Measurements from ENCODE around the gene CCDC38.
"Not testable (repeated sequence)": the region's sequence is repeated elsewhere in the genome, so short reads cannot be mapped to it uniquely, and the experiment has no call there.

CCDC38 gene

DNA sequence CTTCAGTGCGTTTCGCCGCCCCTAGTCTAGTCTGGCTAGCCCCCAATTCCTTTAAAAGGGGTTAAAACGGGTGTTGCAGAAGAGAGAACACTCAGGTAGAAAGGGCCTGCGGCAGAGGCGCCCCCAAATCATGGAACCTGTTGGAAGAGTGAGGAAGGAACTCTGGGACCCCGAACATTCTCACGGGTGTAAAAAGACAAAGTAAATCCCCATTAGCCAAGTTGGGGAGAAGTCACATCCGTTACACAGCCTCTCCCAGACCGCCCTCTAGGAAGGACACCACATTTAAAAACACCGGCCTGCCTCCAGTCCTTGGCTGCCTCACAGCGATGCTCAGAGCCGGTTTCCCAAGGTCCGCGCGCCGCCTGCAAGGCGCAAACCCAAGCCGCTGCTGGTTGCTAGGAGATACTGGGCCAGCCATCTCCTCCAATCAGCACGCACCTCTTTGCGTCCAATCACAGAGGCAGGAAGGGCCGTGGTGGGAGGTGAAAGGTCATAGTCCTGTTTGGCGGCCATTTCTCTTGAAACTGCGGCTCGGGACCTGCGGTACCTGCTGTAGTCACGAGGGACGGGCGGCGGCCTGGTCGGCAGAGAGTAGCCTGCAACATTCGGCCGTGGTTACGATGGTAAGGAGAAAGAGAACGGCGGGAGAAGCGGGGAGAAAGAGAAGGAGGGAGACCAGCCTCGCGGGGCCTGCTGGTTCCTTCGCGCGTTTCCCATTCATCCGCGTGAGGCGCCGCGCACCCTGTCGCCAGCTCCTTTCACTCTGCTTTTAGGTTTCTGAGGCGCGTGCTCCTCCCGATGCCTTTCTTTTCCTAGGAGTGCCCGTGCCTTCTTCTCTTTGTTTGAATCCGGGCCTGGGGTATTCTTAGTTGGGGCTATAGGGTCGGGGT is 83.7 kb downstream of the CCDC38 start, which contains the start of gene SNRPF:
TSS of gene SNRPF (plus strand) at position 502 of the 893 bp plus-strand sequence. CDS start at position 624, 122 bp downstream.
- Histone ChIP-seq H3K4me3 (ENCODE audit: low read depth, low read length) (peak within 1 kb of the TSS; percentile 92), H3K9me3 (ENCODE audit: control insufficient read depth, insufficient read depth, low read depth, low read length) (peaks cover 5% of the 10 kb centered on the region; the same call in 1 of the 2 replicates), H3K27me3 (ENCODE audit: control insufficient read depth, insufficient read depth, low read length) (no peaks in the 10 kb centered on the region), H3K27ac (ENCODE audit: low read depth, low read length) (peak within 1 kb of the TSS; percentile 72), H3K9ac (ENCODE audit: low read length) (peak within 1 kb of the TSS; percentile 97), H3K4me1 (ENCODE audit: control insufficient read depth, insufficient read depth, low read length) (peaks cover 19% of the 10 kb centered on the region), H3K36me3 (ENCODE audit: control insufficient read depth, insufficient read depth, low read length) (peaks cover 33% of the 10 kb centered on the region)

DNA sequence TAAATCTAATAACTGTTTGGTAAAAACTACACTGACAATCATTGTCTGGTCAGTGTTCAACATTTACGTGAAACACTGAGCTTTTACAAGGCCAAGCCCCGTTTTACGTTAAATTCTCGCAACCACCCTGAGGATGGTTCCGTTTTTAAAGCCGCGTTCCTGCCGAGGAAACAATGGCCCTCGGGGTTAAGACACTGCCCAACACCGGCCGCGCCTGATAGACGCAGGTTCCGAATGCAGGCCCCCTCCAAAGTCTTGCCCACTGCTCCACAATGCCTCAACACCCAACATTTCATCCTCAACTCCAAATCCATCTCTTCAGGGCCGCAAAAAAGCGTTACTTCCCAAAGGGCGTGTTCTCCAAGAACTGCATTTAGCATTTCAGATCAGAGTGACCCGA is 84.6 kb downstream of the CCDC38 start:
- Histone ChIP-seq H3K9ac (ENCODE audit: low read length) (no peak overlapping the region), H3K4me1 (ENCODE audit: control insufficient read depth, insufficient read depth, low read length) (peaks cover 19% of the 10 kb centered on the region), H3K27ac (ENCODE audit: low read depth, low read length) (no peak overlapping the region), H3K4me3 (ENCODE audit: low read depth, low read length) (peak overlapping the region; percentile 92), H3K36me3 (ENCODE audit: control insufficient read depth, insufficient read depth, low read length) (peaks cover 24% of the 10 kb centered on the region), H3K27me3 (ENCODE audit: control insufficient read depth, insufficient read depth, low read length) (no peaks in the 10 kb centered on the region), H3K9me3 (ENCODE audit: control insufficient read depth, insufficient read depth, low read depth, low read length) (peaks cover 5% of the 10 kb centered on the region; the same call in 1 of the 2 replicates)

GRCh38 chr12:95857156-95857555 is 85.3 kb downstream of the CCDC38 start:
- H3K9ac ChIP-seq (ENCODE audit: low read length), result no peak overlapping the region
- peak overlapping the region; percentile 92; the same call in 1 of the 2 replicates for H3K4me3 ChIP-seq (ENCODE audit: low read depth, low read length)

GRCh38 chr12:95852133-95852532 is 90.3 kb downstream of the CCDC38 start:
- Histone ChIP-seq H3K36me3 (ENCODE audit: control insufficient read depth, insufficient read depth, low read length) (no peaks in the 10 kb centered on the region), H3K4me1 (ENCODE audit: control insufficient read depth, insufficient read depth, low read length) (peaks cover 14% of the 10 kb centered on the region), H3K27ac (ENCODE audit: low read depth, low read length) (no peak overlapping the region), H3K9me3 (ENCODE audit: control insufficient read depth, insufficient read depth, low read depth, low read length) (no peaks in the 10 kb centered on the region), H3K4me3 (ENCODE audit: low read depth, low read length) (no peak overlapping the region), H3K27me3 (ENCODE audit: control insufficient read depth, insufficient read depth, low read length) (no peaks in the 10 kb centered on the region), H3K9ac (ENCODE audit: low read length) (no peak overlapping the region)

More at GRCh38 chr12:95857156-95857555, 85.3 kb downstream of the CCDC38 start:
- Histone ChIP-seq H3K36me3 (ENCODE audit: control insufficient read depth, insufficient read depth, low read length) (peaks cover 18% of the 10 kb centered on the region), H3K9me3 (ENCODE audit: control insufficient read depth, insufficient read depth, low read depth, low read length) (peaks cover 4% of the 10 kb centered on the region; the same call in 1 of the 2 replicates), H3K27me3 (ENCODE audit: control insufficient read depth, insufficient read depth, low read length) (no peaks in the 10 kb centered on the region), H3K27ac (ENCODE audit: low read depth, low read length) (no peak overlapping the region), H3K4me1 (ENCODE audit: control insufficient read depth, insufficient read depth, low read length) (peaks cover 19% of the 10 kb centered on the region)

DNA sequence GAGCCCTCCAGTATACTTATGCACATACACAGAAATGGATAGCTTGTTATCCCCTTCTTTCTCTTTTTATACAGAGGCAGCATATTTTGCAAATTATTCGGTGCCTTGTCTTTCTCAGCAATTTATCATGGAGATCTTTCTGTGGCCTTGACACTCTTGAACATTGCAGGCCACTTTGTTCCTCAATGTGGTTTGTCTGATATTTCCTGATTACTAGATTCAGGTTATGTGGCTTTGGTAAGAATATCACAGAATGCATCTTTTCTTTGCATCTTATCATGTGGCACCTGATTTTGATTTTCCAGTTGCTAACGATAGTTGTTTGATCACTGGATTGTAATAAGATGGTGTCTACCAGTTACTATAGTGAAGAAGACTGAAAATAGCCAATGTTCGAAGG is 90.8 kb downstream of the CCDC38 start:
- Histone ChIP-seq H3K4me1 (ENCODE audit: control insufficient read depth, insufficient read depth, low read length) (peaks cover 14% of the 10 kb centered on the region), H3K4me3 (ENCODE audit: low read depth, low read length) (no peak overlapping the region), H3K9me3 (ENCODE audit: control insufficient read depth, insufficient read depth, low read depth, low read length) (no peaks in the 10 kb centered on the region), H3K27ac (ENCODE audit: low read depth, low read length) (no peak overlapping the region), H3K9ac (ENCODE audit: low read length) (no peak overlapping the region), H3K36me3 (ENCODE audit: control insufficient read depth, insufficient read depth, low read length) (no peaks in the 10 kb centered on the region), H3K27me3 (ENCODE audit: control insufficient read depth, insufficient read depth, low read length) (no peaks in the 10 kb centered on the region)

DNA sequence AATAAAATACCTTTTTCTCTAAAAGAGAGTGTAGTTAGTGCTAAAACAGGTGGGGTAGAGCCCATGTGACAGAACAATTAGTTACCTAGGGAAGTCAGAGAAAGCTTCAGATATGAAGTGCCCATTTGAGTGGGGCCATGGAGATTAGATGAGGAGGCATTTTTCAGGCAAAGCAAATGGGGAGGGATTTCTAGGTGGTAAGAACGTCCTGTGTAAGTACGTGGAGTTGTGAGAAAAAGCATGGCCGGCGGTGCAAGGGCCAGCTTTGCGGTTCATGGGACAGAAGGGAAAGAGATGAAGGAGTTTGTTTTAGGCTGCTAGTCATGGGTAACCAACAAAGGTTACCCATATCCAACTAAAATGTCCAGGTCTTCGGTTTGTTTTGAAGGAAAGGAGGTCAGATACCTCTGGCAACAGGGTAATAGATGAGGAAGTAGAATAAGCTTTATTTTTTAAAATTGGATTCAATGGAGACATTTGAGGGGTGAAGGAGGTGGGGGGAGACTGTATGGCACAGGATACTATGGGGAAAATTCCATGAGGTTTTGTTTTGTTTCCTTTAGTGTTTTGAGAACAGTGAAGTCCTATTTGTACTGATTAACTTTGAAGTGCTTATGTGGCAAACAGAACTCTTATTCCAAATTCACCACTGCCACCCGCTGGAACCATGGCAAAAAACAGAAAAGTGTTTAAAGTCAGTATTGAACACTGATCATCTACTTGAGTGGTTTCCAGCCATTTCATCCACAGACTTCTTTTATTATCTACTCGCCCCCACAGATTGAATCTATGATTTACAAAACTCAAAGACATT is 93.6 kb downstream of the CCDC38 start:
- peaks cover 5% of the 10 kb centered on the region; the same call in 1 of the 2 replicates for H3K4me1 ChIP-seq (ENCODE audit: control insufficient read depth, insufficient read depth, low read length)
- no peak overlapping the region for H3K27ac ChIP-seq (ENCODE audit: low read depth, low read length)
- no peaks in the 10 kb centered on the region for H3K36me3 ChIP-seq (ENCODE audit: control insufficient read depth, insufficient read depth, low read length)
- no peak overlapping the region for H3K9ac ChIP-seq (ENCODE audit: low read length)
- H3K9me3 ChIP-seq (ENCODE audit: control insufficient read depth, insufficient read depth, low read depth, low read length), result no peaks in the 10 kb centered on the region
- no peaks in the 10 kb centered on the region for H3K27me3 ChIP-seq (ENCODE audit: control insufficient read depth, insufficient read depth, low read length)
- no peak overlapping the region for H3K4me3 ChIP-seq (ENCODE audit: low read depth, low read length)

DNA sequence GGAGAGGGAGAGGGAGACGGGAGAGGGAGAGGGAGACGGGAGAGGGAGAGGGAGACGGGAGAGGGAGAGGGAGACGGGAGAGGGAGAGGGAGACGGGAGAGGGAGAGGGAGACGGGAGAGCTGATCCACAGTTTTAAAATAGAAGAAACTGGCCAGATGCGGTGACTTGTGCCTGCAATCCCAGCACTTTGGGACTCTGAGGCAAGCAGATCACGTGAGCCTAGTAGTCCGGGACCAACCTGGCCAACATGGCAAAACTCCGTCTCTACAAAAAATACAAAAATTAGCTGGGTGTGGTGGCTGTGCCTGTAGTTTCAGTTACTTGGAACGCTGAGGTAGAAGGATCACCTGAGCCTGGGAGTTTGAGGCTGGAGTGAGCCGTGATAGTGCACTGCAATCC is 100.0 kb downstream of the CCDC38 start:
- not testable (repeated sequence) for H3K9me3 ChIP-seq (ENCODE audit: control insufficient read depth, insufficient read depth, low read depth, low read length); H3K4me1 ChIP-seq (ENCODE audit: control insufficient read depth, insufficient read depth, low read length); H3K27ac ChIP-seq (ENCODE audit: low read depth, low read length); H3K36me3 ChIP-seq (ENCODE audit: control insufficient read depth, insufficient read depth, low read length); H3K27me3 ChIP-seq (ENCODE audit: control insufficient read depth, insufficient read depth, low read length); H3K9ac ChIP-seq (ENCODE audit: low read length)
- H3K4me3 ChIP-seq (ENCODE audit: low read depth, low read length), result peak overlapping the region; percentile 35; the same call in 1 of the 2 replicates

DNA sequence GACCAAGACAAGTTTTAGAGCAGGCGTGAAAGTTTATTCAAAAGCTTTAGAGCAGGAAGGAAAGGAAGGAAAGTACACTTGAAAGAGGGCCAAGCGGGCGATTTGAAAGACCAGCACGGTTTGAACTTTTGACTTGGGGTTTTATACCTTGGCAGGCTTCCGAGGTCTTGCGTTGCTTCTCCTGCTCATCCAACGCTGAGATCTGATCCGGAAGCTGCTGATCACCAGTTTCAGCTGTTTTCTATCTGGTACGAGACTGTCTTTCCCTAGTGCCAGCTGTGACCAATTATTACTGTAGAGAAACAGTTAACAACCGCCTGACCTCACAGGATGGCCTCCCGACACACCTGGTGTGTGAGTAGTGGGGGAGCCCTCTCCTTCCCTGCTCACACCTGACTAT is 104.3 kb downstream of the CCDC38 start:
- no peaks in the 10 kb centered on the region for H3K36me3 ChIP-seq (ENCODE audit: control insufficient read depth, insufficient read depth, low read length)
- no peak overlapping the region for H3K27ac ChIP-seq (ENCODE audit: low read depth, low read length)
- H3K4me1 ChIP-seq (ENCODE audit: control insufficient read depth, insufficient read depth, low read length), result 0 out of 2 replicates have a peak, but pooled peaks cover 3% of the 10 kb centered on the region
- H3K4me3 ChIP-seq (ENCODE audit: low read depth, low read length), result no peak overlapping the region
- H3K9ac ChIP-seq (ENCODE audit: low read length), result no peak overlapping the region
- no peaks in the 10 kb centered on the region for H3K27me3 ChIP-seq (ENCODE audit: control insufficient read depth, insufficient read depth, low read length)
- no peaks in the 10 kb centered on the region for H3K9me3 ChIP-seq (ENCODE audit: control insufficient read depth, insufficient read depth, low read depth, low read length)

- Histone ChIP-seq H3K9ac (ENCODE audit: low read length) (no peak overlapping the region), H3K4me1 (ENCODE audit: control insufficient read depth, insufficient read depth, low read length) (0 out of 2 replicates have a peak, but pooled peaks cover 3% of the 10 kb centered on the region), H3K4me3 (ENCODE audit: low read depth, low read length) (peak overlapping the region; percentile 26; the same call in 1 of the 2 replicates), H3K9me3 (ENCODE audit: control insufficient read depth, insufficient read depth, low read depth, low read length) (no peaks in the 10 kb centered on the region), H3K27me3 (ENCODE audit: control insufficient read depth, insufficient read depth, low read length) (no peaks in the 10 kb centered on the region), H3K36me3 (ENCODE audit: control insufficient read depth, insufficient read depth, low read length) (no peaks in the 10 kb centered on the region), H3K27ac (ENCODE audit: low read depth, low read length) (no peak overlapping the region)
These were observed 105.0 kb downstream of the CCDC38 start for GRCh38 chr12:95837240-95838038.

GRCh38 chr12:95836630-95837239 is 105.7 kb downstream of the CCDC38 start:
- Histone ChIP-seq H3K27ac (ENCODE audit: low read depth, low read length) (no peak overlapping the region), H3K27me3 (ENCODE audit: control insufficient read depth, insufficient read depth, low read length) (no peaks in the 10 kb centered on the region), H3K9ac (ENCODE audit: low read length) (no peak overlapping the region), H3K9me3 (ENCODE audit: control insufficient read depth, insufficient read depth, low read depth, low read length) (no peaks in the 10 kb centered on the region), H3K36me3 (ENCODE audit: control insufficient read depth, insufficient read depth, low read length) (no peaks in the 10 kb centered on the region), H3K4me1 (ENCODE audit: control insufficient read depth, insufficient read depth, low read length) (0 out of 2 replicates have a peak, but pooled peaks cover 3% of the 10 kb centered on the region), H3K4me3 (ENCODE audit: low read depth, low read length) (peak overlapping the region; percentile 26; the same call in 1 of the 2 replicates)
